Stomach (tissue), 4 donors: Measurements from ENCODE around the gene STAT5A.

Source experiments
- EP300 ChIP-seq: sonication (generic); formaldehyde crosslinking; IDR thresholded peaks from one replicate; pipeline ENCODE4 v1.6.1; 2017; ENCODE audit warnings: antibody characterized with exemption
- POLR2A ChIP-seq, 4 donors: fragments of 450-650 bp; IDR thresholded peaks; one replicate each; pipeline ENCODE4 v1.6.1; 2016; ENCODE audit warnings: antibody characterized with exemption in 4 of 4, control low read depth in 2 of 4, mild to moderate bottlenecking in 1 of 4, moderate library complexity in 1 of 4
- POLR2AphosphoS5 ChIP-seq, 3 donors: sonication (generic); formaldehyde crosslinking; IDR thresholded peaks; one replicate each; pipeline ENCODE4 v1.6.1; 2016; ENCODE audit warnings: antibody characterized with exemption in 3 of 3
- TF ChIP-seq, protein P1 (sequence below), 7 experiments: fragments of 450-650 bp in 4 of 7; fragments of 200-600 bp in 3 of 7; sonication (generic) in 3 of 7; IDR thresholded peaks; one replicate each; pipeline ENCODE4 v1.5.1; 2016 to 2019; ENCODE audit warnings: antibody characterized with exemption in 7 of 7, control low read depth in 2 of 7, mild to moderate bottlenecking in 1 of 7

GRCh38 chr17:42348104-42348503 is 59.8 kb downstream of the STAT5A start:
- TF ChIP-seq, protein P1, sequence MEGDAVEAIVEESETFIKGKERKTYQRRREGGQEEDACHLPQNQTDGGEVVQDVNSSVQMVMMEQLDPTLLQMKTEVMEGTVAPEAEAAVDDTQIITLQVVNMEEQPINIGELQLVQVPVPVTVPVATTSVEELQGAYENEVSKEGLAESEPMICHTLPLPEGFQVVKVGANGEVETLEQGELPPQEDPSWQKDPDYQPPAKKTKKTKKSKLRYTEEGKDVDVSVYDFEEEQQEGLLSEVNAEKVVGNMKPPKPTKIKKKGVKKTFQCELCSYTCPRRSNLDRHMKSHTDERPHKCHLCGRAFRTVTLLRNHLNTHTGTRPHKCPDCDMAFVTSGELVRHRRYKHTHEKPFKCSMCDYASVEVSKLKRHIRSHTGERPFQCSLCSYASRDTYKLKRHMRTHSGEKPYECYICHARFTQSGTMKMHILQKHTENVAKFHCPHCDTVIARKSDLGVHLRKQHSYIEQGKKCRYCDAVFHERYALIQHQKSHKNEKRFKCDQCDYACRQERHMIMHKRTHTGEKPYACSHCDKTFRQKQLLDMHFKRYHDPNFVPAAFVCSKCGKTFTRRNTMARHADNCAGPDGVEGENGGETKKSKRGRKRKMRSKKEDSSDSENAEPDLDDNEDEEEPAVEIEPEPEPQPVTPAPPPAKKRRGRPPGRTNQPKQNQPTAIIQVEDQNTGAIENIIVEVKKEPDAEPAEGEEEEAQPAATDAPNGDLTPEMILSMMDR (IDR thresholded peaks at IDR 0.05) = no peak
- TF ChIP-seq POLR2A (IDR thresholded peaks at IDR 0.05) = no peak
- TF ChIP-seq POLR2AphosphoS5 (IDR thresholded peaks at IDR 0.05) = no peak
- no peak for TF ChIP-seq EP300
